GM18526 (cell line): Measurements from ENCODE around the gene KCNK10.

Experiments
- POLR2A ChIP-seq: IDR thresholded peaks from 3 replicates; pipeline ENCODE4 v1.6.1; 2011; ENCODE audit not compliant: insufficient read length; ENCODE audit errors: extremely low read depth

Gene KCNK10

GRCh38 chr14:88229428-88229827 lies 93.6 kb downstream of the KCNK10 start:
- TF ChIP-seq POLR2A = no peak

- TF ChIP-seq POLR2A = no peak
Measured at GRCh38 chr14:88228522-88229236, 94.4 kb downstream of the KCNK10 start.

- TF ChIP-seq POLR2A = no peak
Measured at GRCh38 chr14:88227693-88228092, 95.4 kb downstream of the KCNK10 start.

- no peak for TF ChIP-seq POLR2A
Measured at GRCh38 chr14:88225721-88226120, 97.3 kb downstream of the KCNK10 start.

GRCh38 chr14:88218119-88218915 lies 104.8 kb downstream of the KCNK10 start:
- TF ChIP-seq POLR2A = no peak

GRCh38 chr14:88212691-88213090 lies 110.4 kb downstream of the KCNK10 start:
- TF ChIP-seq POLR2A = no peak

GRCh38 chr14:88210426-88210825 lies 112.6 kb downstream of the KCNK10 start:
- TF ChIP-seq POLR2A = no peak

- TF ChIP-seq POLR2A = no peak
Measured at GRCh38 chr14:88209273-88209672, 113.8 kb downstream of the KCNK10 start.

- TF ChIP-seq POLR2A = no peak
Measured at GRCh38 chr14:88208858-88209257, 114.2 kb downstream of the KCNK10 start.

GRCh38 chr14:88204221-88204620 lies 118.8 kb downstream of the KCNK10 start:
- no peak for TF ChIP-seq POLR2A

- TF ChIP-seq POLR2A = no peak
Measured at GRCh38 chr14:88203291-88203690, 119.8 kb downstream of the KCNK10 start.

GRCh38 chr14:88202286-88202685 lies 120.8 kb downstream of the KCNK10 start:
- no peak for TF ChIP-seq POLR2A

- no peak for TF ChIP-seq POLR2A
Measured at GRCh38 chr14:88201851-88202250, 121.2 kb downstream of the KCNK10 start.

GRCh38 chr14:88199882-88200281 lies 123.2 kb downstream of the KCNK10 start:
- no peak for TF ChIP-seq POLR2A

GRCh38 chr14:88198446-88198845 lies 124.6 kb downstream of the KCNK10 start:
- TF ChIP-seq POLR2A = no peak

- no peak for TF ChIP-seq POLR2A
Measured at GRCh38 chr14:88196925-88197324, 126.1 kb downstream of the KCNK10 start.

GRCh38 chr14:88196116-88196890 lies 126.8 kb downstream of the KCNK10 start:
- no peak for TF ChIP-seq POLR2A
